HG03558 (cell line): ENCODE data around the gene TDRD1.

ENCODE experiments used
- ATAC-seq: cut with Tn5 transposase; IDR thresholded peaks from one replicate; pipeline ENCODE4 v1.9.1; 2021; ENCODE audit warnings: moderate number of reproducible peaks; ENCODE audit not compliant: unreplicated experiment; ENCODE audit errors: extremely low read depth

TDRD1 gene

DNA sequence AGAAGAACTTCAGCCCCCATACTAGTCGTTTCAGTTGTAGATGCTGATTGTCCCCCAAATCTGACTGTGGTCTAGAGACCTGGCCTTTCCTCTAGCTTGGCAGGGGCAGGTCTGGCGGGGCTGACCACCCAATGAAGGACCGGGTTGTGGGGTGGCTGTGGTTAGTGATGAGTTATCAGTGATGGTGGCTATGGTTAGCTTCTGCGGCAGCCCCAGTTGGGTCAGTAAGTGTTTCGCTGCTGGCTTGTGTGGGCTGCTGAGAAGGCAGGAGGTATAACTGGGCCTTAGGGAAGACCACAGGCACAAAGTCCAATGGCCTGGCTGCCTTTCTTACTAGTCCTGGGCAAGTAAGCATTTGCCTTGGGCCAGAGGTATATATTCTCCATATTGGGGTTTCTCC lies 81.2 kb downstream of the TDRD1 start:
- no peak for ATAC-seq

GRCh38 chr10:114261076-114261475 lies 81.9 kb downstream of the TDRD1 start:
- ATAC-seq, result no peak

- ATAC-seq, result no peak
Measured at GRCh38 chr10:114262496-114262895, 83.3 kb downstream of the TDRD1 start.

- ATAC-seq, result no peak
Measured at GRCh38 chr10:114265392-114266053, 86.4 kb downstream of the TDRD1 start.

GRCh38 chr10:114266521-114266920 lies 87.4 kb downstream of the TDRD1 start:
- no peak for ATAC-seq

DNA sequence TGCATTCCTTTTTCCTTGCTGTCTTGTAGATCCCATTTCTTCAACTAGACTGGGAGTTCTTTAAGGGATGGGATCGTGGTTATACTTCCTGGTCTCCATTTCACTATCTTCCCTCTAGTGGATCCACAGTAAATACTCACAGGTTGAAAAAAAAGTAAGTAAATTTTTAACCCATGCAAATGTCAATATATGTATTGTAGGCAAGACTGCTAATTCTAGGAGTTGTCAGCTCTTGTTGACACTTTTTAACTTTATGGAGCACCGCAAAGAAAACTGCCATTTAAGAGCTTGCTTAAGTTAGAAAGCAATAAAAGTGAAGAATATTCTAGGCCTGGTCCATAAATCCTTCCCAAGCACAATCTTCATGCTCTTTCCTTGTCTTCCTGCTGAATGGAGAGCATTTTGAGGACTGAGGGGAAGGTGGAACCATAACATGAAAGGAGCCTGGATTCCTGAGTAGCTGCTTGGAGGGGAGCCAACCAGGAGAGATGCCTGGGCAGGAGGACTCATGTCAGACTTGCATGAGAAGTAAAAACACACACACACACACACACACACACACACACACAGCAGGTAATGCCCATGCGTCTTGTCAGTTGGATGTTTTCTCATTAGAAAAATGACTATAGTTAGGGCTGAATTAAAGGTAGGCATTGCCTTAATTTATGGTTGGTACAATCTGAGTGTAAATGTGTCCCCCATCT lies 92.1 kb downstream of the TDRD1 start:
- no peak for ATAC-seq

DNA sequence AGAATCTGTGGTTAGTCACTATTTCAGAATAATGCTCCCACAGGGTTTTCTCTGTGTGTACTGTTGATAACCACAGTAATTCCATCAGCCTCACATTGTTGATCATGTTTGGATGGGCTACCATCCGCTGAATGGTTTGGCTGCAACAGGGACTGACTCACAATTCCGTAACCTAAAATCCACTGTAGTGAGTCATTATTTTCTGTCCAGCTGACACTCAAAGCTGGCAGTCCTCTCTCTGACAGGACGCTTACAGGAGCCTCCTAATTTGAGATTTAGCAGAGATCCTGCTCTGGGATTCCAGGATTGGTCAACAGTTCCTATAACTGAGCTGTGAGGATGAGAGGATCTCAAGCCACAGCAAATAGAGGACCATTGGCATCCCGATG lies 92.6 kb downstream of the TDRD1 start:
- ATAC-seq, result no peak

GRCh38 chr10:114272696-114273095 lies 93.5 kb downstream of the TDRD1 start:
- no peak for ATAC-seq

DNA sequence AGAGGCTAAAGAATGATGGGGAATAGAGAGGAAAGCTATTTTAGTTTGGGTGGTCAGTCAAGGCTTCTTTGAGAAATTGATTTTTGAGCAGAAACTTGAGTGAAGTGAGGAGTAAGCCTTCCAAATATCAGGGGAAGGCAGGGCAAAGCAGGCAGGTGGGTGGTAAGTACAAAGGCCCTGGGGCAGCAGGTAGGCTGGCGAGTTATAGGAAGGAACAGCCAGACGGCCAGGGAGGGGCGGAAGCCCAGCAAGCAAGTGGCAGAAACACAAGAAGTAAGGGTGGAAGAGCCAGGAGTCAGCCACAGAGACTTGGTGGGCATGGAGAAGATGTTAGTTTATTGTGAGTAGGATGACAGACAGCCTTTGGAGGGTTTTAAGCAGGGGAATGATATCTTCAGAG lies 94.8 kb downstream of the TDRD1 start:
- no peak for ATAC-seq

DNA sequence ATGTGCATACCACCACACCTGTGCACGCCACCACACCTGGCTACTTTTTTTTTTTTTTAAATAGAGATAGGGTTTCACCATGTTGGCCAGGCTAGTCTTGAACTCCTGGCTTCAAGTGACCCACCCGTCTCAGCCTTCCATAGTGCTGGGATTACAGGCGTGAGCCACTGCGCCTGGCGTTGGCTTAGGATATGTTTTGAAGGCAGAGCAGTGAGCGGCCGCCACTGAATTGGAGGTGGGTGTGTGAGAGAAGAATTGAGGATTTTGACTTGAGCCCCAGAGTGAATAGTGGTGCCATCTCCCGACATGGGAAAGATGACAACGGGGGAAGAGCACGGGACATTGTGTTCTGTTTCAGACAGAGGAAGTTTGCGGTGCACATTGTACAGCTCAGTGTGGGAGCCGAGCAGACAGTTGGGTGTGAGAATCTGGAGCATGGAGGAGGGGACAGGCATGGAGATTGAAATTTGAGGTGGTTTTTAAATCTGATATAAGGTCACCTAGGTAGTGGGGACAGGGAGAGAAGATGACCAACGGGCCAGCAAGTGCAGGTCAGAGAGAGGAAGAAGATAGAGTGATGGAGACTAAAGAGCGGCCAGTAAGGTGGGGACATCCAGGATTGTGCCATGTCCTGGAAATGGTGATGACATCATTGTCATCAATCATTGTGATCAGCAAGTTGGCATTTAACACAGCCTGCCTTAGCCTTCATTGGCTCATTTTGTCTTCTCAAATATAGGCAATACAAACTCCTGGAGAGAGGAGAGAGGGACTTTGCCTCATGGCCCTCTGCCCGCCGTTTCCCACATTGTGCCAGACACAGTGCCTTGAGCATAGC lies 95.7 kb downstream of the TDRD1 start:
- no peak for ATAC-seq

DNA sequence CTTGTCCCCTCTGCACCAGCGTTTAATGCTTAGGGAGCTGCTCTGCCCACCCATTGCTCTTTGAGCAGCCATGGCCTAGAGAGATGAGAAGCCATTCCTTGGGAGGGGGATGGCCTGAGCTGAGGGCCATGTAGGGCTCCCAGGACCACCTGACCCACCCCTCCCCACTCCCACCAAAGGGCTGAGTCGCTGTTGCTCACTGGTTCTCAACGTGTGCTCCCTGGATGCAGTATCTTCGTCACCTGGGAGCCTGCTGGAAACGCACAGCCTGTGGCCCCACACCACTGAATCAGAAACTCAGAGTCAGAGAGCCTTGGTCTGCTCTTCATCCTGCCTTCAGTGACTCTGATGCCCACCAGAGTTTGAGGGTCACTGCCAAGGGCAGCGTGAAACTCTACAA lies 96.9 kb downstream of the TDRD1 start:
- ATAC-seq, result no peak

- no peak for ATAC-seq
Measured at GRCh38 chr10:114276671-114277070, 97.5 kb downstream of the TDRD1 start.

GRCh38 chr10:114278140-114278883 lies 99.2 kb downstream of the TDRD1 start:
- no peak for ATAC-seq

DNA sequence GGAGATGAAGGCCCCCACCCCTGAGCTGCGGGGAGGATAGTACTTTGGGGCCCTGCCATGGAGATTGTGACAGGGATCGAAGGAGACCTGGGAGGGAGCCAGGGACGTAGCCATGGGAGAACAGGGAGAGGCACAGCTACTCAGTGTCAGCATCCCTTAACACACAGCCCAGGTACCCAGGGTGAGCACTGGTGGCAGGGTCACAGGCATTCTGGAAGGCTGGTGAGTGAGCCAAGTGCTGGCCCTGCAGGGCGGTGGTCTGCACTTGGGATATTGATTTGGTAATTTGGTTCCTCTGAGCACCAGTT lies 99.7 kb downstream of the TDRD1 start:
- no peak for ATAC-seq

GRCh38 chr10:114279289-114279688 lies 100.1 kb downstream of the TDRD1 start:
- no peak for ATAC-seq

DNA sequence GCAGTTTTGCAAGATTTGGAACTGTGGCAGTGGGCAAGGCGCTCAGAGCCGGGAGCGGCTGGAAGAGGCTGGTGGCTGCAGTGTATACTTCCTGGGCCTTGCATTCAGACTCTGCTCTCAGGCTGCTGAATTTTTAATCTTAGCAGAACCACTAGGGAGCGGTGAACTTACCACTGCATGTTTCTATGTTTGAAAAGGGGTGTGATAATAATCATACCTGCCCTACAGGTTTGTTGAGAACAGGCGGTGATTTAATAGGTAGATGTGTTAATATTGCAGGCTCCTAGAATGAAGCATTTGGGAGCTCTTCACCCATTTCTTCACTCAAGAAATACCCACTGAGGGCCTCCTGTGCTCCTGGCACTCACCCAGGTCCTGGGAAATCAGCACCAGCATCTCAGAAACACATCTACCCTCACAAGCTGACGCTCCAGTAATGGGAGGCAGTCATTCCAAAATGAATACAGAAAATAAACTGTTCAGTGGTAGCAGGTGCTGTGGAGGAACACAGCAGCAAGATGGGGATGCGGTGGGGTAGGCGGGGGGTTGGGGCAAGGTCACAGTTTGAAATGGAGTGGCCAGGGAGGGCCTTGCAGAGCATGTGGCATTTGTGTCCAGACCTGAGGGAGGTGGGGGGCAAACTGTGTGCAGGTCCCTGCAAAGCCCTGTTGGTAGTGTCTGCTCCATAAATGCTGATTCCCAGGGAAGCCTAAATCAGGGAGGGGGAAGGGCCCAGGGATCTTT lies 100.9 kb downstream of the TDRD1 start:
- ATAC-seq, result no peak

- ATAC-seq, result no peak
Measured at GRCh38 chr10:114281006-114281405, 101.9 kb downstream of the TDRD1 start.

GRCh38 chr10:114281461-114281860 lies 102.3 kb downstream of the TDRD1 start:
- ATAC-seq, result no peak
